ENCODE results near the gene DNAJB11.

DNA sequence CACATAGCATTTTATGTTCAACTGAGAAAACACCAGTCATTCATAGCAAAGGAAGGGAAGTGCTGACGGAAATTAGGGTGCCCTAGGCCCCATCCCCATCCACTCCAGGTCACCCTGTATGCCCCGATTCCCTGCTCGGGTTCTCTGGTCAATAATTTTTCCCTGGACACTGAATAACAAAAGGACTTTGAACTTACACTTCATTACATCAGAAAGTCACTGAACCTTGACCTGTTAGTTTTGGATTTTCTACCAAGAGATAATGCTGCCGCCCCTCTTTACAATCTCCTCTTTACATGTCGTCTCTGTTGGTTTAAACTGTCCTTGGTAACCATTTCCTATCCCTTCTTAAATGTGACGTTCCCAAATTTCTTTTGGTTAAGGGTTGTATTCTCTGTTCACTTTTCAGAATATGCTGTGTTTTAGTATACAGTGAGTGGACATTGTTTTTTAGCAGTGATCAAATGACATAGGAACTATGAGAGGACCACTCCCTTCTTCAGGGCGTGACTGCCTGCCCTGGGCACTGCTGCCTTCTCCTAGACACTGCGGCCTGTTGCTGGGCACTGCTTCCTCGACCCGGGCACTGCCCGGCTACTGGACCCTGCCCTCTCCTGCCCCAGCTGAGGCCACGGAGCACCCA lies 28.7 kb downstream of the DNAJB11 start:
- TF ChIP-seq, protein P1, sequence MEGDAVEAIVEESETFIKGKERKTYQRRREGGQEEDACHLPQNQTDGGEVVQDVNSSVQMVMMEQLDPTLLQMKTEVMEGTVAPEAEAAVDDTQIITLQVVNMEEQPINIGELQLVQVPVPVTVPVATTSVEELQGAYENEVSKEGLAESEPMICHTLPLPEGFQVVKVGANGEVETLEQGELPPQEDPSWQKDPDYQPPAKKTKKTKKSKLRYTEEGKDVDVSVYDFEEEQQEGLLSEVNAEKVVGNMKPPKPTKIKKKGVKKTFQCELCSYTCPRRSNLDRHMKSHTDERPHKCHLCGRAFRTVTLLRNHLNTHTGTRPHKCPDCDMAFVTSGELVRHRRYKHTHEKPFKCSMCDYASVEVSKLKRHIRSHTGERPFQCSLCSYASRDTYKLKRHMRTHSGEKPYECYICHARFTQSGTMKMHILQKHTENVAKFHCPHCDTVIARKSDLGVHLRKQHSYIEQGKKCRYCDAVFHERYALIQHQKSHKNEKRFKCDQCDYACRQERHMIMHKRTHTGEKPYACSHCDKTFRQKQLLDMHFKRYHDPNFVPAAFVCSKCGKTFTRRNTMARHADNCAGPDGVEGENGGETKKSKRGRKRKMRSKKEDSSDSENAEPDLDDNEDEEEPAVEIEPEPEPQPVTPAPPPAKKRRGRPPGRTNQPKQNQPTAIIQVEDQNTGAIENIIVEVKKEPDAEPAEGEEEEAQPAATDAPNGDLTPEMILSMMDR (conservative IDR thresholded peaks at IDR 0.05; ENCODE audit: low read depth, low read length) = no peak
- TF ChIP-seq RAD21 (IDR thresholded peaks at IDR 0.05; ENCODE audit: low read length) (no peak), POLR2A (IDR thresholded peaks at IDR 0.05; ENCODE audit: low read depth, low read length) (no peak)
- TF ChIP-seq, protein P2, sequence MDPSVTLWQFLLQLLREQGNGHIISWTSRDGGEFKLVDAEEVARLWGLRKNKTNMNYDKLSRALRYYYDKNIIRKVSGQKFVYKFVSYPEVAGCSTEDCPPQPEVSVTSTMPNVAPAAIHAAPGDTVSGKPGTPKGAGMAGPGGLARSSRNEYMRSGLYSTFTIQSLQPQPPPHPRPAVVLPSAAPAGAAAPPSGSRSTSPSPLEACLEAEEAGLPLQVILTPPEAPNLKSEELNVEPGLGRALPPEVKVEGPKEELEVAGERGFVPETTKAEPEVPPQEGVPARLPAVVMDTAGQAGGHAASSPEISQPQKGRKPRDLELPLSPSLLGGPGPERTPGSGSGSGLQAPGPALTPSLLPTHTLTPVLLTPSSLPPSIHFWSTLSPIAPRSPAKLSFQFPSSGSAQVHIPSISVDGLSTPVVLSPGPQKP (IDR thresholded peaks at IDR 0.05; ENCODE audit: borderline replicate concordance, low read depth, low read length) = no peak

Data from IMR-90 (cell line).